MM.1S (cell line): ENCODE results near the gene DIPK1B.

Experiments used
- DNase-seq: peaks from one replicate; pipeline ENCODE4 v3.0.0-alpha.2; 2015
- H2AFZ ChIP-seq: fragments of 300-600 bp; sonication (generic); 2 replicates; pipeline ENCODE4 v1.6.0; 2016; ENCODE audit warnings: antibody characterized with exemption, low read length
- H3F3A ChIP-seq: fragments of 300-600 bp; sonication (generic); 2 replicates; pipeline ENCODE4 v1.6.1; 2016; ENCODE audit warnings: mild to moderate bottlenecking, antibody characterized with exemption, low read length, moderate library complexity, mixed read lengths; ENCODE audit not compliant: insufficient read depth
- H3K27ac ChIP-seq: fragments of 300-600 bp; sonication (generic); 2 replicates; pipeline ENCODE4 v1.5.1; 2016; ENCODE audit warnings: mild to moderate bottlenecking, low read length
- H3K27me3 ChIP-seq: fragments of 300-600 bp; sonication (generic); replicated peaks from 2 replicates; pipeline ENCODE4 v1.6.0; 2016; ENCODE audit warnings: low read length; ENCODE audit not compliant: insufficient read depth
- H3K36me3 ChIP-seq: fragments of 300-600 bp; sonication (generic); replicated peaks from 2 replicates; pipeline ENCODE4 v1.6.1; 2016; ENCODE audit warnings: mild to moderate bottlenecking, low read length, mixed read lengths; ENCODE audit not compliant: insufficient read depth
- H3K4me1 ChIP-seq: fragments of 300-600 bp; sonication (generic); 2 replicates; pipeline ENCODE4 v1.6.1; 2016; ENCODE audit warnings: low read length, mixed read lengths
- H3K4me2 ChIP-seq: fragments of 300-600 bp; sonication (generic); 2 replicates; pipeline ENCODE4 v1.6.0; 2016; ENCODE audit warnings: low read depth, low read length
- H3K4me3 ChIP-seq: fragments of 300-600 bp; sonication (generic); 2 replicates; pipeline ENCODE4 v1.5.1; 2016; ENCODE audit warnings: low read length, mixed read lengths
- H3K79me2 ChIP-seq: fragments of 300-600 bp; sonication (generic); 2 replicates; pipeline ENCODE4 v1.6.1; 2016; ENCODE audit warnings: mixed run types, low read length, mixed read lengths
- H3K9ac ChIP-seq: fragments of 300-600 bp; sonication (generic); 2 replicates; pipeline ENCODE4 v1.6.1; 2016; ENCODE audit warnings: low read length, mixed read lengths
- H3K9me2 ChIP-seq: fragments of 300-600 bp; sonication (generic); replicated peaks from 2 replicates; pipeline ENCODE4 v1.6.1; 2016; ENCODE audit warnings: mild to moderate bottlenecking, low read length, mixed read lengths; ENCODE audit not compliant: insufficient read depth
- H3K9me3 ChIP-seq: fragments of 300-600 bp; sonication (generic); replicated peaks from 2 replicates; pipeline ENCODE4 v1.6.1; 2016; ENCODE audit warnings: mild to moderate bottlenecking, low read length, mixed read lengths; ENCODE audit not compliant: insufficient read depth
- H4K20me1 ChIP-seq: fragments of 300-600 bp; sonication (generic); 2 replicates; pipeline ENCODE4 v1.6.1; 2016; ENCODE audit warnings: mild to moderate bottlenecking, low read length, moderate library complexity, mixed read lengths; ENCODE audit not compliant: insufficient read depth
- EZH2 ChIP-seq: fragments of 300-600 bp; sonication (generic); optimal IDR thresholded peaks from 2 replicates; pipeline ENCODE3; 2017; ENCODE audit warnings: low read depth, mild to moderate bottlenecking, antibody characterized with exemption, low read length, mixed read lengths
- EZH2phosphoT487 ChIP-seq: fragments of 300-600 bp; sonication (generic); IDR thresholded peaks from 2 replicates; pipeline ENCODE4 v1.6.1; 2018; ENCODE audit warnings: antibody characterized with exemption, low read length
- TF ChIP-seq, protein P1 (sequence below): fragments of 300-600 bp; sonication (generic); IDR thresholded peaks from 2 replicates; pipeline ENCODE4 v1.5.1; 2016; ENCODE audit warnings: antibody characterized with exemption, low read length, mixed read lengths

The DIPK1B gene

GRCh38 chr9:136734837-136735496, 22.6 kb downstream of the DIPK1B start:
- H3K9me2 ChIP-seq: no peaks in the 10 kb centered on the region
- H3K4me2 ChIP-seq: no peak overlapping the region
- H3K79me2 ChIP-seq: no peaks in the 10 kb centered on the region
- no peak overlapping the region for H3K4me3 ChIP-seq
- H3K4me1 ChIP-seq: no peaks in the 10 kb centered on the region
- no peak overlapping the region for H3K9ac ChIP-seq
- H3K27ac ChIP-seq: no peak overlapping the region
- no peaks in the 10 kb centered on the region for H3K9me3 ChIP-seq
- no peak for DNase-seq
- H3F3A ChIP-seq: no peaks in the 10 kb centered on the region
- H3K27me3 ChIP-seq: peaks cover 49% of the 10 kb centered on the region
- H4K20me1 ChIP-seq: no peaks in the 10 kb centered on the region
- H2AFZ ChIP-seq: no peak overlapping the region
- H3K36me3 ChIP-seq: no peaks in the 10 kb centered on the region
- TF ChIP-seq EZH2phosphoT487 (no peak), EZH2 (no peak)
- TF ChIP-seq, protein P1, sequence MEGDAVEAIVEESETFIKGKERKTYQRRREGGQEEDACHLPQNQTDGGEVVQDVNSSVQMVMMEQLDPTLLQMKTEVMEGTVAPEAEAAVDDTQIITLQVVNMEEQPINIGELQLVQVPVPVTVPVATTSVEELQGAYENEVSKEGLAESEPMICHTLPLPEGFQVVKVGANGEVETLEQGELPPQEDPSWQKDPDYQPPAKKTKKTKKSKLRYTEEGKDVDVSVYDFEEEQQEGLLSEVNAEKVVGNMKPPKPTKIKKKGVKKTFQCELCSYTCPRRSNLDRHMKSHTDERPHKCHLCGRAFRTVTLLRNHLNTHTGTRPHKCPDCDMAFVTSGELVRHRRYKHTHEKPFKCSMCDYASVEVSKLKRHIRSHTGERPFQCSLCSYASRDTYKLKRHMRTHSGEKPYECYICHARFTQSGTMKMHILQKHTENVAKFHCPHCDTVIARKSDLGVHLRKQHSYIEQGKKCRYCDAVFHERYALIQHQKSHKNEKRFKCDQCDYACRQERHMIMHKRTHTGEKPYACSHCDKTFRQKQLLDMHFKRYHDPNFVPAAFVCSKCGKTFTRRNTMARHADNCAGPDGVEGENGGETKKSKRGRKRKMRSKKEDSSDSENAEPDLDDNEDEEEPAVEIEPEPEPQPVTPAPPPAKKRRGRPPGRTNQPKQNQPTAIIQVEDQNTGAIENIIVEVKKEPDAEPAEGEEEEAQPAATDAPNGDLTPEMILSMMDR: no peak

- Histone ChIP-seq H3K4me1 (no peaks in the 10 kb centered on the region), H3K4me2 (no peak overlapping the region), H3K27ac (no peak overlapping the region), H3K9ac (no peak overlapping the region), H2AFZ (no peak overlapping the region), H3K4me3 (no peak overlapping the region), H3K9me2 (no peaks in the 10 kb centered on the region), H3K9me3 (no peaks in the 10 kb centered on the region), H3K27me3 (peaks cover 59% of the 10 kb centered on the region), H4K20me1 (no peaks in the 10 kb centered on the region), H3F3A (no peaks in the 10 kb centered on the region), H3K36me3 (no peaks in the 10 kb centered on the region), H3K79me2 (no peaks in the 10 kb centered on the region)
- no peak for TF ChIP-seq EZH2
- TF ChIP-seq, protein P1: no peak
- no peak for TF ChIP-seq EZH2phosphoT487
- no peak for DNase-seq
Observed at GRCh38 chr9:136735812-136736480, 23.6 kb downstream of the DIPK1B start.

DNA sequence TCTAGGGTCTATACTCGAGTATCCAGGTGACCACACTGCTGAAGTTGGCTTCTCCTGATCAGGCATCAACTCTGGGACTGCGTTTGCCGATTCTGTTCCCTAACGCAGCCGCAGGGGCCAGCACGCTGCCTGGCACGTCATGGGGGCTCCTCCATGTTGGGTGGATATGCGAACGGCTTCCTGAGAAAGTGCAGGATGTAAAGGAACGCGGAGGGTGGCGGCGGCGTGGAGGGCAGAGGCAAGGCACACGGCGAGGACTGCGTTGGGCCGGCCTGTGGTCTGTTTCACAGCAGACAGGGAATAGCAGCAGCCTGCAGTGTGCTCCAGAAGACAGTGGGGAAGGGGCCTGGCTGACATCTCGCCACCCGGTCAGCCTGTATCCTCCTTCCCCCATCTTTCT, 26.6 kb downstream of the DIPK1B start:
- Histone ChIP-seq H3K4me3 (no peak overlapping the region), H3K9ac (no peak overlapping the region), H3K36me3 (no peaks in the 10 kb centered on the region), H3K27me3 (peaks cover 82% of the 10 kb centered on the region), H3K79me2 (no peaks in the 10 kb centered on the region), H3K9me2 (no peaks in the 10 kb centered on the region), H4K20me1 (no peaks in the 10 kb centered on the region), H3K4me1 (no peaks in the 10 kb centered on the region), H3K27ac (no peak overlapping the region), H3F3A (no peaks in the 10 kb centered on the region), H3K9me3 (no peaks in the 10 kb centered on the region), H2AFZ (no peak overlapping the region), H3K4me2 (no peak overlapping the region)
- TF ChIP-seq, protein P1: no peak
- TF ChIP-seq EZH2phosphoT487 (no peak), EZH2 (no peak)
- no peak for DNase-seq
